ENCODE results near the gene CRADD.
"Not testable (repeated sequence)": the region's sequence is repeated elsewhere in the genome, so short reads cannot be mapped to it uniquely, and the experiment has no call there.

The CRADD gene

GRCh38 chr12:93913845-93914244 is 236.7 kb downstream of the CRADD start:
- no peak for DNase-seq

- DNase-seq: no peak
Observed at GRCh38 chr12:93914281-93914680, 237.1 kb downstream of the CRADD start.

GRCh38 chr12:93915411-93915810 is 238.2 kb downstream of the CRADD start:
- DNase-seq: no peak

GRCh38 chr12:93916402-93916801 is 239.2 kb downstream of the CRADD start:
- DNase-seq: no peak

- no peak for DNase-seq
Observed at GRCh38 chr12:93918262-93918661, 241.1 kb downstream of the CRADD start.

- DNase-seq: no peak
Observed at GRCh38 chr12:93918900-93919299, 241.7 kb downstream of the CRADD start.

- no peak for DNase-seq
Observed at GRCh38 chr12:93921521-93921920, 244.3 kb downstream of the CRADD start.

GRCh38 chr12:93922583-93923006 is 245.4 kb downstream of the CRADD start:
- no peak for DNase-seq

- DNase-seq: no peak
Observed at GRCh38 chr12:93924367-93924766, 247.2 kb downstream of the CRADD start.

- no peak for DNase-seq
Observed at GRCh38 chr12:93925585-93926205, 248.5 kb downstream of the CRADD start.

GRCh38 chr12:93926237-93926636 is 249.1 kb downstream of the CRADD start:
- no peak for DNase-seq

GRCh38 chr12:93929081-93929480 is 251.9 kb downstream of the CRADD start:
- DNase-seq: not testable (repeated sequence)

GRCh38 chr12:93937812-93938211 is 260.6 kb downstream of the CRADD start:
- no peak for DNase-seq

- no peak for DNase-seq
Observed at GRCh38 chr12:93938317-93938716, 261.1 kb downstream of the CRADD start.

- no peak for DNase-seq
Observed at GRCh38 chr12:93938931-93939330, 261.8 kb downstream of the CRADD start.

GRCh38 chr12:93939641-93940325 is 262.6 kb downstream of the CRADD start:
- no peak for DNase-seq

- no peak for DNase-seq
Observed at GRCh38 chr12:93943780-93944179, 266.6 kb downstream of the CRADD start.

- no peak for DNase-seq
Observed at GRCh38 chr12:93944201-93944600, 267.0 kb downstream of the CRADD start.

Measured in NCI-H1048 (cell line).